C4-2B (cell line): ENCODE measurements around the gene KCNJ3.

Experiments used
- ZFX ChIP-seq: fragments of 450-650 bp; IDR thresholded peaks from 2 replicates; pipeline ENCODE4 v1.6.1; 2017
- TF ChIP-seq, protein P1 (sequence below): fragments of 450-650 bp; conservative IDR thresholded peaks from 2 replicates; pipeline ENCODE4 v1.5.1; 2017; ENCODE audit warnings: mild to moderate bottlenecking

DNA sequence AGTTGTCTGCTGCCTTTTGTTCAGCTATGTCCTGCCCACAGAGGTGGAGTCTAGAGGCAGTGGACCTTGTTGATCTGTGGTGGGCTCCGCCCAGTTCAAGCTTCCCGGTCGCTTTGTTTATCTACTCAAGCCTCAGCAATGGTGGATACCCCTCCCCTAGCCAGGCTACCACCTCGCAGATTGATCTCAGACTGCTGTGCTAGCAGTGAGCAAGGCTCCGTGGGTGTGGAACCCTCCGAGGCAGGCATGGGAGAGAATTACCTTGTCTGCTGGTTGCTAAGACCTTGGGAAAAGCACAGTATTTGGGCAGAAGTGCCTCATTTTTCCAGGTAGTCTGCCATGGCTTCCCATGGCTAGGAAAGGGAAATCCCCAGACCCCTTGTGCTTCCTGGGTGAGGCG is 146.0 kb downstream of the KCNJ3 start:
- TF ChIP-seq, protein P1, sequence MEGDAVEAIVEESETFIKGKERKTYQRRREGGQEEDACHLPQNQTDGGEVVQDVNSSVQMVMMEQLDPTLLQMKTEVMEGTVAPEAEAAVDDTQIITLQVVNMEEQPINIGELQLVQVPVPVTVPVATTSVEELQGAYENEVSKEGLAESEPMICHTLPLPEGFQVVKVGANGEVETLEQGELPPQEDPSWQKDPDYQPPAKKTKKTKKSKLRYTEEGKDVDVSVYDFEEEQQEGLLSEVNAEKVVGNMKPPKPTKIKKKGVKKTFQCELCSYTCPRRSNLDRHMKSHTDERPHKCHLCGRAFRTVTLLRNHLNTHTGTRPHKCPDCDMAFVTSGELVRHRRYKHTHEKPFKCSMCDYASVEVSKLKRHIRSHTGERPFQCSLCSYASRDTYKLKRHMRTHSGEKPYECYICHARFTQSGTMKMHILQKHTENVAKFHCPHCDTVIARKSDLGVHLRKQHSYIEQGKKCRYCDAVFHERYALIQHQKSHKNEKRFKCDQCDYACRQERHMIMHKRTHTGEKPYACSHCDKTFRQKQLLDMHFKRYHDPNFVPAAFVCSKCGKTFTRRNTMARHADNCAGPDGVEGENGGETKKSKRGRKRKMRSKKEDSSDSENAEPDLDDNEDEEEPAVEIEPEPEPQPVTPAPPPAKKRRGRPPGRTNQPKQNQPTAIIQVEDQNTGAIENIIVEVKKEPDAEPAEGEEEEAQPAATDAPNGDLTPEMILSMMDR: no peak
- no peak for TF ChIP-seq ZFX
